ENCODE results near the gene BRSK2.

BRSK2 gene

GRCh38 chr11:1496761-1497095 is 107.0 kb downstream of the BRSK2 start:
- Histone ChIP-seq H3K36me3 (ENCODE audit: insufficient read depth, insufficient read length, low read length) (peaks cover 4% of the 10 kb centered on the region), H3K9ac (ENCODE audit: insufficient read length, low read depth) (no peak overlapping the region), H3K9me3 (ENCODE audit: insufficient read depth, low read length) (peaks cover 25% of the 10 kb centered on the region), H3K4me3 (ENCODE audit: insufficient read length, low read depth) (no peak overlapping the region), H3K4me1 (ENCODE audit: insufficient read depth, insufficient read length) (no peaks in the 10 kb centered on the region), H3K27me3 (ENCODE audit: insufficient read depth, insufficient read length) (no peaks in the 10 kb centered on the region)
- TF ChIP-seq YY1 (IDR thresholded peaks at IDR 0.05; ENCODE audit: insufficient read depth, insufficient read length) (no peak), ZNF274 (IDR thresholded peaks at IDR 0.05; ENCODE audit: low read depth, low read length) (no peak), SUZ12 (IDR thresholded peaks at IDR 0.05; ENCODE audit: extremely low read depth, insufficient read depth, insufficient read length) (no peak)
- no peak for DNase-seq (ENCODE audit: low read depth, low spot score)

DNA sequence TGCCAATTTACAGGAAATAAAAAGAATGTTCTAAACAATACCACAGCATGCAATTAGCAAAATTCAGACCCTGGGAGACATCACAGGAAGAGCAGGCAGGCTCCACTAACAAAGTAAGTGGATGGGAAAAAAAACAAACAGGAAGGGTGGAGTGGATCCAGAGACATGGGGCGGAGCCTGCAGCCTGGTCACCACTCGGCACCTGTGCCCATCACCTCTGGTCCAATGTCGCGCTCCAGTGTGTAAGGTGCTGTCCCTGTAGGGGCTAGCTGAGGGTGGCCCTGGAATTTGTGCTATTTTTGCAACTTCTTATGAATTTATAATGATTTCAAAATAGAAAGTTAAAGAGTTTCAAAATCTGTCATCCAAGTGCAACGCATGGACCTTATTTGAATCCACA is 107.9 kb downstream of the BRSK2 start:
- no peaks in the 10 kb centered on the region for H3K27me3 ChIP-seq (ENCODE audit: insufficient read depth, insufficient read length)
- no peak overlapping the region for H3K9ac ChIP-seq (ENCODE audit: insufficient read length, low read depth)
- no peak for DNase-seq (ENCODE audit: low read depth, low spot score)

GRCh38 chr11:1498262-1498661 is 108.5 kb downstream of the BRSK2 start:
- peaks cover 8% of the 10 kb centered on the region for H3K4me1 ChIP-seq (ENCODE audit: insufficient read depth, insufficient read length)
- no peak overlapping the region for H3K9ac ChIP-seq (ENCODE audit: insufficient read length, low read depth)
- H3K4me3 ChIP-seq (ENCODE audit: insufficient read length, low read depth), result no peak overlapping the region
- no peak for DNase-seq (ENCODE audit: low read depth, low spot score)
- no peaks in the 10 kb centered on the region for H3K27me3 ChIP-seq (ENCODE audit: insufficient read depth, insufficient read length)
- peaks cover 4% of the 10 kb centered on the region for H3K36me3 ChIP-seq (ENCODE audit: insufficient read depth, insufficient read length, low read length)
- H3K9me3 ChIP-seq (ENCODE audit: insufficient read depth, low read length), result peaks cover 25% of the 10 kb centered on the region
- no peak for TF ChIP-seq ZNF274 (IDR thresholded peaks at IDR 0.05; ENCODE audit: low read depth, low read length)
- no peak for TF ChIP-seq YY1 (IDR thresholded peaks at IDR 0.05; ENCODE audit: insufficient read depth, insufficient read length)
- TF ChIP-seq SUZ12 (IDR thresholded peaks at IDR 0.05; ENCODE audit: extremely low read depth, insufficient read depth, insufficient read length), result no peak

More for the DNA sequence above, 107.9 kb downstream of the BRSK2 start:
- Histone ChIP-seq H3K4me3 (ENCODE audit: insufficient read length, low read depth) (no peak overlapping the region), H3K9me3 (ENCODE audit: insufficient read depth, low read length) (peaks cover 25% of the 10 kb centered on the region), H3K36me3 (ENCODE audit: insufficient read depth, insufficient read length, low read length) (peaks cover 4% of the 10 kb centered on the region), H3K4me1 (ENCODE audit: insufficient read depth, insufficient read length) (peaks cover 2% of the 10 kb centered on the region)
- TF ChIP-seq SUZ12 (IDR thresholded peaks at IDR 0.05; ENCODE audit: extremely low read depth, insufficient read depth, insufficient read length) (no peak), YY1 (IDR thresholded peaks at IDR 0.05; ENCODE audit: insufficient read depth, insufficient read length) (no peak), ZNF274 (IDR thresholded peaks at IDR 0.05; ENCODE audit: low read depth, low read length) (no peak)

- Histone ChIP-seq H3K27me3 (ENCODE audit: insufficient read depth, insufficient read length) (no peaks in the 10 kb centered on the region), H3K36me3 (ENCODE audit: insufficient read depth, insufficient read length, low read length) (peaks cover 4% of the 10 kb centered on the region), H3K4me1 (ENCODE audit: insufficient read depth, insufficient read length) (peaks cover 14% of the 10 kb centered on the region), H3K9ac (ENCODE audit: insufficient read length, low read depth) (no peak overlapping the region), H3K9me3 (ENCODE audit: insufficient read depth, low read length) (peaks cover 25% of the 10 kb centered on the region), H3K4me3 (ENCODE audit: insufficient read length, low read depth) (no peak overlapping the region)
- no peak for DNase-seq (ENCODE audit: low read depth, low spot score)
- TF ChIP-seq SUZ12 (IDR thresholded peaks at IDR 0.05; ENCODE audit: extremely low read depth, insufficient read depth, insufficient read length), result no peak
- no peak for TF ChIP-seq ZNF274 (IDR thresholded peaks at IDR 0.05; ENCODE audit: low read depth, low read length)
- TF ChIP-seq YY1 (IDR thresholded peaks at IDR 0.05; ENCODE audit: insufficient read depth, insufficient read length), result no peak
Observed at GRCh38 chr11:1499261-1499890, 109.6 kb downstream of the BRSK2 start.

- no peak for TF ChIP-seq YY1 (IDR thresholded peaks at IDR 0.05; ENCODE audit: insufficient read depth, insufficient read length)
- no peak for TF ChIP-seq SUZ12 (IDR thresholded peaks at IDR 0.05; ENCODE audit: extremely low read depth, insufficient read depth, insufficient read length)
- TF ChIP-seq ZNF274 (IDR thresholded peaks at IDR 0.05; ENCODE audit: low read depth, low read length), result no peak
- no peak for DNase-seq (ENCODE audit: low read depth, low spot score)
Observed at GRCh38 chr11:1499899-1500298, 110.2 kb downstream of the BRSK2 start.

DNA sequence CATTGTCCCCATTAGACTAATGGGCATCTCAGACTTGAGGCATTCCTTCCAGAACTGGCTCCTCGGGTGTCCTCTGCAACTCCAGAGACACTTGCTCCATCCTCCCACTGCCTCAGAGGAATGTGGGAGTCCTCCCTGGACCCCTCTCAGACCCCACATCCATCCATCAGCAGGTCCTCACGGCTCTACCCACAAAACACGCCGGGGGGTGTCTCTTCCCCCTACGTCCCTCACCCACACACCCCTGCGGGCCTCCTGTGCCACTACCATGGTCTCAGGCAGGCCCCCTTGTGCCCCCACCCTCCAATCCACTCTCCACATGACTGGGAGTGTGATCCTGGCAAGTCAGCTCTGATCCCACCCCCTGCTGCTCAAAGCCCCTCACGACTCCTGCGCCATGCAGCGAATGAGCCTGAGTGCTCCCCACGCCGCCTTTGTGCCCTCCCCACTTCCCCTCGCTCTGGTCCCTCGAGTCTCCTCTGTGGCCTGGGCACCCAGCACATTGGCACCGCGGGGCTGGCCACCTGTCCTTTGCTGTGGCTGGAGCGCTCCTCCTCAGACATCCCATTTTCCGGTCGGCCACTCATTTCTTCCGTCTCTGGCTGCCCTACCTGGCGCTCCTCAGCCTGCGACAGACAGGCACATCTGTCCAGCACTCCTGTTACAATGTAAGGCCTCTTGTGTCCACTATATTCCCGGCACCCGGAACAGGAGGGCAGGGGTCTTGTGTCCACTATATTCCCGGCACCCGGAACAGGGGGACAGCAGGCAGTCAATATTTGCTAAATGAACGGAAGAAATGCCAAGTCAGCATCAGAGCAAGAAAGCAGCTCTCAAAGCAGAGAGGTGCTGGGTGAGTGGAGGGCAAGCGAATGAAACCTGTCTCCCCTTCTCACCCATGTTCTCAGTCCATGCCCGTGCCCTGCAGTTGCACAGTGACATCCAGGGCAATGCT is 111.0 kb downstream of the BRSK2 start:
- H3K36me3 ChIP-seq (ENCODE audit: insufficient read depth, insufficient read length, low read length), result peaks cover 4% of the 10 kb centered on the region
- no peak overlapping the region for H3K4me3 ChIP-seq (ENCODE audit: insufficient read length, low read depth)
- TF ChIP-seq YY1 (IDR thresholded peaks at IDR 0.05; ENCODE audit: insufficient read depth, insufficient read length), result no peak
- no peak for TF ChIP-seq ZNF274 (IDR thresholded peaks at IDR 0.05; ENCODE audit: low read depth, low read length)
- TF ChIP-seq SUZ12 (IDR thresholded peaks at IDR 0.05; ENCODE audit: extremely low read depth, insufficient read depth, insufficient read length), result no peak
- DNase-seq (ENCODE audit: low read depth, low spot score), result no peak
- peaks cover 14% of the 10 kb centered on the region for H3K4me1 ChIP-seq (ENCODE audit: insufficient read depth, insufficient read length)
- no peak overlapping the region for H3K9ac ChIP-seq (ENCODE audit: insufficient read length, low read depth)
- H3K9me3 ChIP-seq (ENCODE audit: insufficient read depth, low read length), result peaks cover 19% of the 10 kb centered on the region
- no peaks in the 10 kb centered on the region for H3K27me3 ChIP-seq (ENCODE audit: insufficient read depth, insufficient read length)

More at GRCh38 chr11:1499899-1500298, 110.2 kb downstream of the BRSK2 start:
- H3K4me3 ChIP-seq (ENCODE audit: insufficient read length, low read depth), result no peak overlapping the region
- peaks cover 25% of the 10 kb centered on the region for H3K9me3 ChIP-seq (ENCODE audit: insufficient read depth, low read length)
- H3K9ac ChIP-seq (ENCODE audit: insufficient read length, low read depth), result no peak overlapping the region
- H3K36me3 ChIP-seq (ENCODE audit: insufficient read depth, insufficient read length, low read length), result peaks cover 4% of the 10 kb centered on the region
- H3K27me3 ChIP-seq (ENCODE audit: insufficient read depth, insufficient read length), result no peaks in the 10 kb centered on the region
- H3K4me1 ChIP-seq (ENCODE audit: insufficient read depth, insufficient read length), result peaks cover 14% of the 10 kb centered on the region
